GM12878 (cell line): ENCODE data around the gene SYT8. TPM values are rescaled to one million over a fixed set of nuclear protein-coding genes. Genes with fewer than 3 reads are reported as not detected.

Experiments
- ATAC-seq: fragments of 200-7000 bp; cut with Tn5 transposase; 3 replicates; pipeline ENCODE4 v1.9.1; 2020; ENCODE audit warnings: mild to moderate bottlenecking, moderate library complexity
- BruUV-seq: library from RNA; stranded (reverse); fragments of 400-500 nt; replicated peaks from 2 replicates; lab custom pipeline; 2021; lab: Mats Ljungman, UMichigan
- CTCF ChIA-PET: fragments of 300-600 bp; sonication (Branson Sonifier 250); formaldehyde crosslinking; extraction: SDS; loops from one replicate; lab custom pipeline; 2021; ENCODE audit warnings: inconsistent platforms; lab: Yijun Ruan, JAX
- POLR2A ChIA-PET: fragments of 350-600 bp; formaldehyde crosslinking; extraction: SDS; loops from one replicate; lab custom pipeline; 2021; ENCODE audit warnings: inconsistent platforms; lab: Charles Lee
- RAD21 ChIA-PET: fragments of 300-600 bp; sonication (Branson Sonifier 250); formaldehyde crosslinking; loops from one replicate; lab custom pipeline; 2023; ENCODE audit warnings: antibody characterized with exemption; ENCODE audit not compliant: unreplicated experiment; lab: Charles Lee
- SMC1A ChIA-PET: fragments of 300-600 bp; sonication (Branson Sonifier 250); formaldehyde crosslinking; loops from one replicate; lab custom pipeline; 2023; ENCODE audit not compliant: unreplicated experiment, uncharacterized antibody; lab: Charles Lee
- DNase-seq: peaks from one replicate; pipeline ENCODE4 v3.0.0-alpha.2; 2011; ENCODE audit warnings: low read depth, low spot score
- FAIRE-seq: peaks from 3 replicates; lab custom pipeline; 2011; peaks lifted over from hg19 to GRCh38; lab: Jason Lieb, UNC
- H2AFZ ChIP-seq: 2 replicates; pipeline ENCODE4 v1.6.0; 2011; ENCODE audit warnings: low read depth, low read length, control low read depth; ENCODE audit not compliant: control insufficient read depth
- H3K27ac ChIP-seq: 2 replicates; pipeline ENCODE4 v1.5.1; 2011; ENCODE audit warnings: control low read depth; ENCODE audit not compliant: control insufficient read depth, insufficient read depth
- H3K27me3 ChIP-seq, 2 experiments: replicated peaks in 1 of 2; 2 replicates each; pipeline versions ENCODE4 v1.6.0 to v1.6.1; 2011; ENCODE audit warnings: low read length in 1 of 2; ENCODE audit not compliant: control insufficient read depth in 2 of 2, insufficient read depth in 2 of 2
- H3K36me3 ChIP-seq, 2 experiments: 2 replicates each; pipeline ENCODE4 v1.5.1; 2011; ENCODE audit warnings: low read length in 1 of 2; ENCODE audit not compliant: control insufficient read depth in 2 of 2, insufficient read depth in 2 of 2
- H3K4me1 ChIP-seq: 2 replicates; pipeline ENCODE4 v1.6.1; 2011; ENCODE audit warnings: mild to moderate bottlenecking, low read length, moderate library complexity, mixed read lengths; ENCODE audit not compliant: control insufficient read depth, insufficient read depth
- H3K4me2 ChIP-seq: 2 replicates; pipeline ENCODE4 v1.6.0; 2011; ENCODE audit warnings: control low read depth; ENCODE audit not compliant: control insufficient read depth, insufficient read depth
- H3K4me3 ChIP-seq: fragments of 200-600 bp; sonication (generic); 2 replicates; pipeline ENCODE4 v1.5.1; 2016
- H3K79me2 ChIP-seq: 2 replicates; pipeline ENCODE4 v1.6.0; 2011; ENCODE audit warnings: low read length; ENCODE audit not compliant: control insufficient read depth, insufficient read depth
- H3K9ac ChIP-seq: 2 replicates; pipeline ENCODE4 v1.8.0; 2011; ENCODE audit warnings: low read length, control low read depth, mixed read lengths; ENCODE audit not compliant: control insufficient read depth, insufficient read depth
- H3K9me3 ChIP-seq: replicated peaks from 3 replicates; pipeline ENCODE4 v1.5.1; 2011; ENCODE audit warnings: mild to moderate bottlenecking, low read length; ENCODE audit not compliant: control insufficient read depth, insufficient read depth
- H4K20me1 ChIP-seq: 2 replicates; pipeline ENCODE4 v1.6.0; 2011; ENCODE audit not compliant: control insufficient read depth, insufficient read depth
- BCL11A ChIP-seq: IDR thresholded peaks from 2 replicates; pipeline ENCODE4 v1.6.1; 2011; ENCODE audit warnings: low read depth, low read length
- CHD4 ChIP-seq: fragments of 200-600 bp; sonication (generic); IDR thresholded peaks from 2 replicates; pipeline ENCODE4 v1.6.1; 2016; ENCODE audit warnings: mild to moderate bottlenecking
- DPF2 ChIP-seq: fragments of 450-650 bp; IDR thresholded peaks from 2 replicates; pipeline ENCODE4 v1.6.1; 2017; ENCODE audit warnings: mild to moderate bottlenecking
- KLF5 ChIP-seq: fragments of 450-650 bp; IDR thresholded peaks from 2 replicates; pipeline ENCODE4 v1.6.1; 2014; ENCODE audit warnings: mild to moderate bottlenecking; ENCODE audit not compliant: partially characterized antibody
- NR2F1 ChIP-seq: fragments of 450-650 bp; conservative IDR thresholded peaks from 2 replicates; pipeline ENCODE4 v1.6.1; 2017; ENCODE audit warnings: mild to moderate bottlenecking
- POLR2A ChIP-seq: IDR thresholded peaks from 2 replicates; pipeline ENCODE4 v1.6.1; 2011; ENCODE audit warnings: low read depth, mild to moderate bottlenecking, low read length
- RAD51 ChIP-seq: fragments of 450-650 bp; IDR thresholded peaks from 2 replicates; pipeline ENCODE4 v1.6.1; 2016; ENCODE audit warnings: moderate library complexity, mild to moderate bottlenecking, inconsistent platforms
- SMAD1 ChIP-seq: fragments of 450-650 bp; IDR thresholded peaks from 2 replicates; pipeline ENCODE4 v1.6.1; 2018; ENCODE audit warnings: mild to moderate bottlenecking, low read depth; ENCODE audit not compliant: partially characterized antibody
- ZNF217 ChIP-seq: fragments of 450-650 bp; IDR thresholded peaks from 2 replicates; pipeline ENCODE4 v1.6.1; 2017; ENCODE audit warnings: antibody characterized with exemption, mild to moderate bottlenecking
- ZNF274 ChIP-seq: IDR thresholded peaks from one replicate; pipeline ENCODE4 v1.8.0; 2011; ENCODE audit not compliant: insufficient read length, insufficient read depth
- ZNF687 ChIP-seq: fragments of 450-650 bp; IDR thresholded peaks from 2 replicates; pipeline ENCODE4 v1.6.1; 2017; ENCODE audit warnings: mild to moderate bottlenecking, moderate library complexity
- WGBS: methylation state at CpG from one replicate; pipeline ENCODE4 v1.1.6; 2016; ENCODE audit warnings: low lambda C conversion rate; ENCODE audit not compliant: insufficient replicate concordance, insufficient coverage; ENCODE audit errors: missing lambda C conversion rate; 5-methylcytosine and 5-hydroxymethylcytosine counted together
- in situ Hi-C: fragments of 300-500 bp; cut with MboI; formaldehyde crosslinking; loops from 9 replicates; pipeline ENCODE4 v1.14.3; 2018; ENCODE audit warnings: mixed read lengths
- intact Hi-C: fragments of 100-400 bp; cut with micrococcal nuclease; formaldehyde crosslinking; loops from one replicate; pipeline ENCODE4 v1.14.2; 2022; ENCODE audit not compliant: unreplicated experiment
- polyA plus RNA-seq, 11 experiments: library from polyadenylated mRNA; depleted of rRNA in 4 of 11; unstranded in 6 of 11; stranded (reverse) in 5 of 11; fragments of >200 nt; fragmentation: Nextera tagmentation in 4 of 11; fragmentation: Illumina TruSeq in 1 of 11; extraction: Ambion mirVana in 4 of 11; extraction: Trizol in 1 of 11; gene quantifications; 1 replicate in 1 of 11; 2 replicates in 10 of 11; pipeline versions ENCODE4 v1.2.1 to v1.2.3, GENCODE V29; 2011 to 2016; ENCODE audit warnings: inconsistent platforms in 2 of 11, missing spikeins in 2 of 11, low read depth in 1 of 11
- total RNA-seq, 4 experiments: library from RNA; depleted of rRNA in 3 of 4; stranded (reverse); fragments of >200 nt in 3 of 4; fragmentation: Illumina TruSeq in 1 of 4; extraction: Trizol in 1 of 4; gene quantifications; 2 replicates each; pipeline versions ENCODE4 v1.2.1 to v1.2.3, GENCODE V29; 2013 to 2021

The SYT8 gene
- total and polyA plus RNA-seq, 10 of the 15 experiments (the other 5 are each of a cell fraction or from before 2014, with no cell fraction given): 0.44 TPM; not detected in 9

GRCh38 chr11:1866776-1867175 is 32.0 kb downstream of the SYT8 start:
- Histone ChIP-seq H4K20me1 (peaks cover 9% of the 10 kb centered on the region), H3K4me2 (no peak overlapping the region), H3K4me3 (no peak overlapping the region), H3K27me3 (no peaks in the 10 kb centered on the region), H2AFZ (no peak overlapping the region), H3K9ac (no peak overlapping the region), H3K9me3 (no peaks in the 10 kb centered on the region), H3K79me2 (peaks cover 20% of the 10 kb centered on the region), H3K4me1 (no peaks in the 10 kb centered on the region; the same call in 1 of the 2 replicates)
- ChIA-PET CTCF (interaction anchor here (1.1 kb wide), 1 partner anchor 16 kb away, joined by 5 read pairs; no protein-coding TSS in a partner anchor), RAD21 (no interaction called here), POLR2A (no interaction called here)
- in situ Hi-C loops: no loop called here
- FAIRE-seq: no peak
- DNase-seq: no peak
- 64% methylated on average over 14 of the region's 15 CpGs for WGBS
- intact Hi-C loops: no loop called here
- no peak for TF ChIP-seq NR2F1
- TF ChIP-seq POLR2A: peak; percentile 23; the same call in 1 of the 2 replicates
- TF ChIP-seq, all 136 proteins: peak for 1
- H3K27ac ChIP-seq: no peak overlapping the region
- no TSS peak for BruUV-seq
- ATAC-seq: no peak
- H3K36me3 ChIP-seq: peaks cover 2 to 10% of the 10 kb centered on the region in 2 experiments; a peak in 3 of 4 replicates
- SMC1A ChIA-PET: interaction anchor here (1.6 kb wide), 1 partner anchor 16 kb away, joined by 3 read pairs; no protein-coding TSS in a partner anchor

- BruUV-seq: no TSS peak
- ATAC-seq (no peak), FAIRE-seq (no peak), DNase-seq (no peak)
- ChIA-PET SMC1A (interaction anchor here (1.6 kb wide), 1 partner anchor 17 kb away, joined by 3 read pairs; no protein-coding TSS in a partner anchor), RAD21 (no interaction called here), POLR2A (no interaction called here), CTCF (interaction anchor here (1.1 kb wide), 1 partner anchor 15 kb away, joined by 5 read pairs; no protein-coding TSS in a partner anchor)
- Histone ChIP-seq H3K36me3 (peaks cover 2 to 10% of the 10 kb centered on the region in 2 experiments; a peak in 3 of 4 replicates), H3K27ac (no peak overlapping the region), H4K20me1 (peaks cover 5% of the 10 kb centered on the region), H3K4me1 (no peaks in the 10 kb centered on the region), H3K9ac (no peak overlapping the region), H3K79me2 (peaks cover 14% of the 10 kb centered on the region), H3K4me3 (no peak overlapping the region), H3K4me2 (no peak overlapping the region), H2AFZ (no peak overlapping the region), H3K27me3 (no peaks in the 10 kb centered on the region), H3K9me3 (no peaks in the 10 kb centered on the region)
- intact Hi-C loops (no loop called here), in situ Hi-C loops (no loop called here)
- 59% methylated on average over 8 of the region's 8 CpGs for WGBS
- TF ChIP-seq RAD51 (no peak), KLF5 (no peak), ZNF274 (no peak), BCL11A (no peak), CHD4 (no peak), ZNF687 (no peak), SMAD1 (no peak), ZNF217 (no peak), DPF2 (no peak)
These were observed 32.6 kb downstream of the SYT8 start for GRCh38 chr11:1867381-1867780.
